ENCODE results near the gene NCKAP5.

DNA sequence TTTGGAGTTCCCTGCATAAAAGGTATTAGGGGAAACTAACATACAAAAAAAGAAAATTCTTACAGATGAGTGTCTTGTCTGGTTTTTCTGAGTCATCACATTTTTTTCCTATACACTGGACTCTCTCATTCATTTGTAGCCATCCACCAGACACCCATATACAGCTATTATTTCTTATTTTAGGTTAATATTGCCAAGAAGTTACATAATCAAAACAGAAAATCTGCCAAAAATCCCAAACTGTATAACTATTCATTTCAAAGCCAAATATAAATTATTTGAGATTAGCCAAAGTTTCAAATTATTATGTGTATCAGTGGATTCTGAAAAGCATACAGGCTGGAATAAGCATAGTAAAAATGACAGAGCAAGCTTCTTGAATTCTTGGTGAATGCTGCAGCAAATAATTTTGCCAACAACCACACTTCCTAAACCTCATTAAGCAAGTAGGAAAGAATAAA, 191.2 kb downstream of the NCKAP5 start:
- TF ChIP-seq, protein P1, sequence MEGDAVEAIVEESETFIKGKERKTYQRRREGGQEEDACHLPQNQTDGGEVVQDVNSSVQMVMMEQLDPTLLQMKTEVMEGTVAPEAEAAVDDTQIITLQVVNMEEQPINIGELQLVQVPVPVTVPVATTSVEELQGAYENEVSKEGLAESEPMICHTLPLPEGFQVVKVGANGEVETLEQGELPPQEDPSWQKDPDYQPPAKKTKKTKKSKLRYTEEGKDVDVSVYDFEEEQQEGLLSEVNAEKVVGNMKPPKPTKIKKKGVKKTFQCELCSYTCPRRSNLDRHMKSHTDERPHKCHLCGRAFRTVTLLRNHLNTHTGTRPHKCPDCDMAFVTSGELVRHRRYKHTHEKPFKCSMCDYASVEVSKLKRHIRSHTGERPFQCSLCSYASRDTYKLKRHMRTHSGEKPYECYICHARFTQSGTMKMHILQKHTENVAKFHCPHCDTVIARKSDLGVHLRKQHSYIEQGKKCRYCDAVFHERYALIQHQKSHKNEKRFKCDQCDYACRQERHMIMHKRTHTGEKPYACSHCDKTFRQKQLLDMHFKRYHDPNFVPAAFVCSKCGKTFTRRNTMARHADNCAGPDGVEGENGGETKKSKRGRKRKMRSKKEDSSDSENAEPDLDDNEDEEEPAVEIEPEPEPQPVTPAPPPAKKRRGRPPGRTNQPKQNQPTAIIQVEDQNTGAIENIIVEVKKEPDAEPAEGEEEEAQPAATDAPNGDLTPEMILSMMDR (IDR thresholded peaks at IDR 0.05): no peak
- no peak for TF ChIP-seq POLR2A (IDR thresholded peaks at IDR 0.05)
- TF ChIP-seq POLR2AphosphoS5 (IDR thresholded peaks at IDR 0.05; ENCODE audit: insufficient read depth in 1 of 2, low read depth in 1 of 2): no peak

All from vagina (tissue), 2 donors.